Rectal smooth muscle tissue (tissue), 1 donor: Measurements from ENCODE around the gene CLEC1B.
"Not testable (repeated sequence)": the region's sequence is repeated elsewhere in the genome, so short reads cannot be mapped to it uniquely, and the experiment has no call there.

Source experiments
- H3K27ac ChIP-seq: one replicate; pipeline ENCODE4 v1.7.0; 2013; ENCODE audit warnings: low read depth, low read length, inconsistent platforms
- H3K27me3 ChIP-seq: one replicate; pipeline ENCODE4 v1.7.0; 2013; ENCODE audit warnings: low read length; ENCODE audit not compliant: control insufficient read depth, insufficient read depth
- H3K36me3 ChIP-seq: one replicate; pipeline ENCODE4 v1.7.0; 2013; ENCODE audit warnings: low read length; ENCODE audit not compliant: control insufficient read depth, insufficient read depth
- H3K4me1 ChIP-seq: one replicate; pipeline ENCODE4 v1.7.0; 2013; ENCODE audit warnings: low read length; ENCODE audit not compliant: control insufficient read depth, insufficient read depth
- H3K4me3 ChIP-seq: one replicate; pipeline ENCODE4 v1.7.0; 2013; ENCODE audit warnings: low read length
- H3K9ac ChIP-seq: one replicate; pipeline ENCODE4 v1.7.0; 2013; ENCODE audit warnings: low read length

Gene CLEC1B

DNA sequence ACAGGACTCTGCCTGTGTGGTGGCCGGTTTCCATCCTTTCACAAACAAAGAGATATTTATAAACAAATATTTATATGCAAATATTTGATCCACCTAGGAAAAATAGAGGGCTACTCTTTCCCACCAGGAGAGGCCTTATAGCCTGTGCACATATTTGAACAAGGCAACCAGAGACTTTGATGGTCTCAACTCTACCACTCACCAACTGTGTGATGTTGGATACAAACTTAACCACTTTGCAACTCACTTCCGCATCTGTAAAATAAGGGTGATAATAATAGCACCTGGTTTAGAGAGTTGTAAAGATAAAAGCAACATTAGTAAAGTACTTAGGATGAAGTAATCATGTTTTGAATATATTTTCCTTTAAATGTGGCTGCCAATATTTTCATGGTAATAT lies 29.2 kb downstream of the CLEC1B start:
- no peaks in the 10 kb centered on the region for H3K4me1 ChIP-seq
- no peak overlapping the region for H3K9ac ChIP-seq
- no peak overlapping the region for H3K27ac ChIP-seq
- H3K36me3 ChIP-seq = no peaks in the 10 kb centered on the region
- H3K4me3 ChIP-seq = no peak overlapping the region
- H3K27me3 ChIP-seq = no peaks in the 10 kb centered on the region

GRCh38 chr12:9961901-9962300 lies 37.0 kb downstream of the CLEC1B start:
- no peak overlapping the region for H3K27ac ChIP-seq
- H3K4me3 ChIP-seq = no peak overlapping the region
- no peaks in the 10 kb centered on the region for H3K27me3 ChIP-seq
- no peaks in the 10 kb centered on the region for H3K4me1 ChIP-seq
- no peaks in the 10 kb centered on the region for H3K36me3 ChIP-seq
- H3K9ac ChIP-seq = no peak overlapping the region

GRCh38 chr12:9961106-9961505 lies 37.8 kb downstream of the CLEC1B start:
- Histone ChIP-seq H3K4me1 (no peaks in the 10 kb centered on the region), H3K36me3 (no peaks in the 10 kb centered on the region), H3K27ac (no peak overlapping the region), H3K4me3 (no peak overlapping the region), H3K27me3 (no peaks in the 10 kb centered on the region), H3K9ac (no peak overlapping the region)

- Histone ChIP-seq H3K4me1 (no peaks in the 10 kb centered on the region), H3K27me3 (no peaks in the 10 kb centered on the region), H3K27ac (no peak overlapping the region), H3K36me3 (no peaks in the 10 kb centered on the region), H3K9ac (no peak overlapping the region), H3K4me3 (no peak overlapping the region)
Observed at GRCh38 chr12:9960590-9960989, 38.3 kb downstream of the CLEC1B start.

- no peaks in the 10 kb centered on the region for H3K27me3 ChIP-seq
- H3K27ac ChIP-seq = no peak overlapping the region
- no peak overlapping the region for H3K4me3 ChIP-seq
- no peaks in the 10 kb centered on the region for H3K4me1 ChIP-seq
- no peak overlapping the region for H3K9ac ChIP-seq
- no peaks in the 10 kb centered on the region for H3K36me3 ChIP-seq
Observed at GRCh38 chr12:9957834-9958233, 41.1 kb downstream of the CLEC1B start.

DNA sequence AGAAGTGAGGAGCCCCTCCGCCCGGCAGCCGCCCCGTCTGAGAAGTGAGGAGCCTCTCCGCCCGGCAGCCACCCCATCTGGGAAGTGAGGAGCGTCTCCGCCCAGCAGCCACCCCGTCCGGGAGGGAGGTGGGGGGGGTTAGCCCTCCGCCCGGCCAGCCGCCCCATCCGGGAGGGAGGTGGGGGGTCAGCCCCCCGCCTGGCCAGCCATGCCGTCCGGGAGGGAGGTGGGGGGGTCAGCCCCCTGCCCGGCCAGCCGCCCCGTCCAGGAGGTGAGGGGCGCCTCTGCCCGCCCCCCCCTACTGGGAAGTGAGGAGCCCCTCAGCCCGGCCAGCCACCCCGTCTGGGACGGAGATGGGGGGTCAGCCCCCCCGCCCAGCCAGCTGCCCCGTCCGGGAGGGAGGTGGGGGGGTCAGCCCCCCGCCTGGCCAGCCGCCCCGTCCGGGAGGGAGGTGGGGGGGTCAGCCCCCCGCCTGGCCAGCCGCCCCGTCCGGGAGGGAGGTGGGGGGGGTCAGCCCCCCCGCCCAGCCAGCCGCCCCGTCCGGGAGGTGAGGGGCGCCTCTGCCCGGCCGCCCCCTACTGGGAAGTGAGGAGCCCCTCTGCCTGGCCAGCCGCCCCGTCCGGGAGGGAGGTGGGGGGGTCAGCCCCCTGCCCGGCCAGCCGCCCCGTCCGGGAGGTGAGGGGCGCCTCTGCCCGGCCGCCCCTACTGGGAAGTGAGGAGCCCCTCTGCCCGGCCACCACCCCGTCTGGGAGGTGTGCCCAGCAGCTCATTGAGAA lies 45.8 kb downstream of the CLEC1B start:
- H3K27me3 ChIP-seq, H3K4me1 ChIP-seq, H3K4me3 ChIP-seq, H3K27ac ChIP-seq, H3K36me3 ChIP-seq, H3K9ac ChIP-seq: not testable (repeated sequence)

DNA sequence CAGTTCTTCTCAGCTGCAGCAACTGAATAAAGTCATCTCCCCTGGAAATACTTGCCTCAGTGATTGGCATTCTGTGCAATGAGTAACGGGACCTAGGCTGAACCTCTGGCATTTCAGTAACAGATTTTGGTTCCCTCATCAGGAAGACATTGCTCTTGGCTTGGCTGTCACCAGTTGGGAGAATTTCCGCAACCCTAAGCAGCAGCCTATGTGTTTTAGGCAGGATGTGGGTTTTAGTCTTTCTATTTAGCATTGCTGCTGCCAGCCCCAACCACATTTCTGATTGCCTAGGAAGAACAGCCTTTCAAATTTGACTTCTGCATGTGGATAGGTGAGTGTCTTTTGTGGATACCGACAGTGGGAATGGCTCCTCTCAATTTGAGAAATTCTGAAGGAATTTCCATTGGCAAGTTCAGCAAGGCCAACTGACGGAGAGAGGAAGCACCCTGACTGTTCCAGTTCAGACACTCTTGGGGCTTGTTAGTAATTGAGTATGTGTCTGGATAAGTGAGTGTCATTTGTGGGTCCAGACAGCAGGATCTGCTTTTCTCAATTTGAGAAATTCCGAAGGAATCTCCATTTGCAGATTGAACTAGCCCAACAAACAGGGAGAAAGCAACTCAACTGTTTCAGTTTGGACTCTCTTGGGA lies 47.8 kb downstream of the CLEC1B start:
- no peaks in the 10 kb centered on the region for H3K4me1 ChIP-seq
- no peak overlapping the region for H3K27ac ChIP-seq
- H3K27me3 ChIP-seq = no peaks in the 10 kb centered on the region
- no peak overlapping the region for H3K9ac ChIP-seq
- H3K36me3 ChIP-seq = no peaks in the 10 kb centered on the region
- H3K4me3 ChIP-seq = no peak overlapping the region

GRCh38 chr12:9948606-9949296 lies 50.2 kb downstream of the CLEC1B start:
- Histone ChIP-seq H3K4me1 (no peaks in the 10 kb centered on the region), H3K4me3 (no peak overlapping the region), H3K36me3 (no peaks in the 10 kb centered on the region), H3K27ac (no peak overlapping the region), H3K27me3 (no peaks in the 10 kb centered on the region), H3K9ac (no peak overlapping the region)

GRCh38 chr12:9947674-9948073 lies 51.2 kb downstream of the CLEC1B start:
- Histone ChIP-seq H3K27ac (no peak overlapping the region), H3K9ac (no peak overlapping the region), H3K36me3 (no peaks in the 10 kb centered on the region), H3K4me3 (no peak overlapping the region), H3K27me3 (no peaks in the 10 kb centered on the region), H3K4me1 (no peaks in the 10 kb centered on the region)

- Histone ChIP-seq H3K4me1 (no peaks in the 10 kb centered on the region), H3K36me3 (no peaks in the 10 kb centered on the region), H3K27me3 (no peaks in the 10 kb centered on the region), H3K9ac (no peak overlapping the region), H3K4me3 (no peak overlapping the region), H3K27ac (no peak overlapping the region)
Observed at GRCh38 chr12:9944391-9944790, 54.5 kb downstream of the CLEC1B start.

DNA sequence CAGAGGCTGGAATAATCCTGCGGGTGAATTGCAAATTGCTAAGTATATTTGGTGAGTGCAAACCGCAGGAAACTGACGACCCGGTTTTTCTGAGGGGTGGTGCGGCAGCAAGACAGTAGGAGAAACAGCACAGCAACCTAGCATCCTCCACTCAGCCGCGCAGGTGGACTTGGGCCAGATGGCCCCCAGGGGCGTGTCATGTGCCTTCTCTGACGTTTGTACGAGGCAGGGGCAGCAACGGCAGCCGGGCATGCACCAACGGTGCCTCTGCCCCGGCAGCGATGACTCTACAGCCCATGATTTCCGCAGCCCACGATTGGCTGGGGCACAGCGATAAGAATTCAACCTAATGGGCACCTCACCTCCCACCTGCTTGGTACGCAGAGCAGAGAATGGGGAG lies 55.7 kb downstream of the CLEC1B start:
- Histone ChIP-seq H3K4me1 (no peaks in the 10 kb centered on the region), H3K27ac (no peak overlapping the region), H3K4me3 (no peak overlapping the region), H3K9ac (no peak overlapping the region), H3K27me3 (no peaks in the 10 kb centered on the region), H3K36me3 (no peaks in the 10 kb centered on the region)
